Neural crest cell (in vitro differentiated cells): Measurements from ENCODE around the gene FAT2. TPM values are rescaled to one million over a fixed set of nuclear protein-coding genes. Genes with fewer than 3 reads are reported as not detected.

Experiments used
- DNase-seq: peaks from one replicate; pipeline ENCODE4 v3.0.0; 2021; ENCODE audit warnings: low read depth, mixed read lengths, low spot score
- H3K27ac Mint-ChIP-seq: one replicate; pipeline ENCODE4 v1.8.0; 2021; ENCODE audit warnings: mild to moderate bottlenecking, mixed read lengths; ENCODE audit not compliant: unreplicated experiment
- H3K27me3 Mint-ChIP-seq: 2 replicates; pipeline ENCODE4 v1.8.0; 2021; ENCODE audit warnings: low read depth, mild to moderate bottlenecking, mixed read lengths
- H3K36me3 Mint-ChIP-seq: 2 replicates; pipeline ENCODE4 v1.8.0; 2021; ENCODE audit warnings: low read depth, mild to moderate bottlenecking, mixed read lengths
- H3K4me1 Mint-ChIP-seq: 2 replicates; pipeline ENCODE4 v1.8.0; 2021; ENCODE audit warnings: mixed read lengths
- H3K4me3 Mint-ChIP-seq: one replicate; pipeline ENCODE4 v1.8.0; 2021; ENCODE audit warnings: mild to moderate bottlenecking, mixed read lengths
- H3K9me3 Mint-ChIP-seq: 2 replicates; pipeline ENCODE4 v1.8.0; 2021; ENCODE audit warnings: mixed read lengths
- total RNA-seq: library from RNA; stranded (reverse); gene quantifications from 2 replicates; pipeline ENCODE4 v1.2.1, GENCODE V29; 2021
- TF ChIP-seq, protein P1 (sequence below): fragments of 200-600 bp; sonication (generic); conservative IDR thresholded peaks from 2 replicates; pipeline ENCODE4 v1.5.0; 2021; ENCODE audit warnings: antibody characterized with exemption, mild to moderate bottlenecking

The FAT2 gene
- total RNA-seq, 1 donor from 2014 or later: not detected

DNA sequence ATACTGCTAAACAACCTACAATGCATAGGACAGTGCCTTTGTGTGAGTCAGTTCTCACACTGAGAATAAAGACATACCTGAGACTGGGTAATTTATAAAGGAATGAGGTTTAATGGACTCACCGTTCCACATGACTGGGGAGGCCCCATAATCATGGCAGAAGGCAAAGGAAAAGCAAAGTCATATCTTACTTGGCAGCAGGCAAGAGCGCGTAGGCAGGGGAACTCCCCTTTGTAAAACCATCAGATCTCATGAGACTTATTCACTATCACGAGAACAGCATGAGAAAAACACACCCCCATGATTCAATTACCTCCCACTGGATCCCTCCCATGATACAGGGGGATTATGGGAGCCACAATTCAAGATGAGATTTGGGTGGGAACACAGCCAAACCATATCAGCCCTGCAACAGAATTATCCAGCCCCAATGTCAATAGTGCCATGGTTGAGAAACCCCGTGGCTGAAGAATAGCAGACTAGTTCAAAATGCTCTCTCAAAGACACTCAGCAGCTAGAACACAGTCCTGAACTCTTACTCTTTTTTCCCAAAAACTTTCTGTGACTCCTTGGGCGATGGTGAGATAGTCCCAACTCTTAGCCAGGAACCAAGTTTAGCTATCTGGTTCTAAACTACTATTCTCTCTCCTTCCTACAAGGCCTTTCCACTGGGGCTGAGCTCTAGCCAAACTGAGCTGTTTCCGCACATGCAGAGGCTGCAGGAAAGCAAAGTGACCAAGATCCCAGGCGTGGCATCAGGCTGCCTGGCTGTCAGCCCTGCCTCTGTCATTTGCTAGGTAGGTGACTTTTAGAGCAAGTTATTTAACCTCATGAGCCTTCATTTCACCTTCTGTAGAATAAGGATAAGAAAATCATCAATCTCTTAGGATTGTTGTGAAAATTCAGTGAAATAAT lies 21.7 kb downstream of the FAT2 start:
- Mint-ChIP-seq H3K27me3 (peaks cover 3% of the 10 kb centered on the region), H3K27ac (peak overlapping the region; percentile 45), H3K4me3 (no peak overlapping the region), H3K4me1 (no peaks in the 10 kb centered on the region), H3K36me3 (no peaks in the 10 kb centered on the region), H3K9me3 (peaks cover 3% of the 10 kb centered on the region)
- DNase-seq: no peak
- TF ChIP-seq, protein P1, sequence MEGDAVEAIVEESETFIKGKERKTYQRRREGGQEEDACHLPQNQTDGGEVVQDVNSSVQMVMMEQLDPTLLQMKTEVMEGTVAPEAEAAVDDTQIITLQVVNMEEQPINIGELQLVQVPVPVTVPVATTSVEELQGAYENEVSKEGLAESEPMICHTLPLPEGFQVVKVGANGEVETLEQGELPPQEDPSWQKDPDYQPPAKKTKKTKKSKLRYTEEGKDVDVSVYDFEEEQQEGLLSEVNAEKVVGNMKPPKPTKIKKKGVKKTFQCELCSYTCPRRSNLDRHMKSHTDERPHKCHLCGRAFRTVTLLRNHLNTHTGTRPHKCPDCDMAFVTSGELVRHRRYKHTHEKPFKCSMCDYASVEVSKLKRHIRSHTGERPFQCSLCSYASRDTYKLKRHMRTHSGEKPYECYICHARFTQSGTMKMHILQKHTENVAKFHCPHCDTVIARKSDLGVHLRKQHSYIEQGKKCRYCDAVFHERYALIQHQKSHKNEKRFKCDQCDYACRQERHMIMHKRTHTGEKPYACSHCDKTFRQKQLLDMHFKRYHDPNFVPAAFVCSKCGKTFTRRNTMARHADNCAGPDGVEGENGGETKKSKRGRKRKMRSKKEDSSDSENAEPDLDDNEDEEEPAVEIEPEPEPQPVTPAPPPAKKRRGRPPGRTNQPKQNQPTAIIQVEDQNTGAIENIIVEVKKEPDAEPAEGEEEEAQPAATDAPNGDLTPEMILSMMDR: no peak

DNA sequence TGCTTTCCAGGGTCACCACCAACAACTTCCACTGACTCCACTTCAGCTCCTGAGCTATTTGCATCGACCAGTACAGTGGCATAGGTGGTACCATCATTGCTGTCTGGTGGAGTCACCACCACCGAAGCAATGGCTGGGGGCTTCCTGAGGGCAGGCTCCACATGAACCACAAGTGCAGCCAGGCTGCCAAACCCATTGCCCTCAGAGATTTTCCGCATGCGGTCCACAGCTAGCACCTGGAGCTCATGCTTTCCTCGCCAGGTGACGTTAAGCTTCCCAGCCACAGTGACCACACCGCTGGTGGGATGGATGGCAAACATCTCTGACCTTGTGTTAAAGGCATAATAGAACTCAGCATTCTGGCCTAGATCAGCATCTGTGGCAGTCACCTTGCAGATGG lies 23.1 kb downstream of the FAT2 start:
- Mint-ChIP-seq H3K27ac (no peak overlapping the region), H3K36me3 (no peaks in the 10 kb centered on the region), H3K27me3 (peaks cover 3% of the 10 kb centered on the region), H3K9me3 (peaks cover 3% of the 10 kb centered on the region), H3K4me1 (no peaks in the 10 kb centered on the region), H3K4me3 (no peak overlapping the region)
- no peak for DNase-seq
- TF ChIP-seq, protein P1: no peak

DNA sequence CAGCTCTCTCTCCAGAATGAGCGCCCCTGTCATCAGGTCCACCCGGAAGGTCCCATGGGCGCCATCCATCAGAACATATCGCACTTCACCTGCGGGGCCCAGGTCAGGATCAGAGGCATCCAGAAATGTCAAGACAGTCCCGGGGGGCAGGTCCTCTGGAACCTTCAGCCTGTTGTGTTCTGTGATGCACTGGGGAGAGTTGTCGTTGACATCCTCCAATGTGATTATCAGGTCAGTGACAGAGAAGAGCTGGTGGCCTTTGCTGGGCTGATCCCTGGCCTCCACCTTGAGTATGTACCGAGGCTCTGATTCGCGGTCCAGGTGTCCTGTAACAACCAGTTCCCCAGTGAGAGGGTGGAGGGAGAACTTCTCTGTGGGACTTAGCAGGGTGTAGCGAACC lies 25.2 kb downstream of the FAT2 start:
- Mint-ChIP-seq H3K4me1 (peaks cover 6% of the 10 kb centered on the region), H3K27ac (no peak overlapping the region), H3K9me3 (peaks cover 3% of the 10 kb centered on the region), H3K27me3 (peaks cover 3% of the 10 kb centered on the region), H3K36me3 (no peaks in the 10 kb centered on the region), H3K4me3 (no peak overlapping the region)
- TF ChIP-seq, protein P1: no peak
- no peak for DNase-seq

DNA sequence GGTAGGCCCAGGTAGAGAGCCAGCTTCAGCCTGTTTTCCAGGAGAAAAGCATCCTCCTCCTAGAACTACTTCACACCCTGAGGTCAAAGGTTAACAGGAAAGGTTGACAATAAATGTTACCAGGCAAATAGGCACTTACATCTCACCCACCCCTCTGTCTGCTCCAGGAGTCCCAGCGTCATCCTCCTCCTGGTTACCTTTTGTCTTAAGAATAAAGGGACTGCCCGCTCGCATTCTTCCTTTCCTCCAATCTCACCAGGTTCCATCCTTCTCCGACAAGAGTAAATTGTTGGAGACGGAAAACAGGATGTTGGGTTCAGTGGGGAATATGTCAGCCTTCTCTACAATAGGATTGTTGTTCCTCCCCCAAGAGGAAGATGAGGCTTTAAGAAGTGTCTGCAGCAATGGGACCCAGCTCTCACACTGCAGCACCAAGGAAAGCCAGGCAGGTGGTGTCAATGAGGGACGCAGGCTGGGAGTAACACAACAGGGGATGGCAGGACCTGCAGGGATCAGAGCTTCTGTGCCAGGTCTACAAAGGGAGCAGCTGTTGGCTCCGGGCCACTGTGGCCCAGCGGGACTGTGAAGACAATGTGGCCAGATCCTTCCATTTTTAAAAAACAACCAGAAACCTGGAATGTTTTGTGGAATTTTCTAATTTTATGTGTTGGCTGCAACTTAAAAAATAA lies 29.0 kb downstream of the FAT2 start:
- Mint-ChIP-seq H3K27me3 (no peaks in the 10 kb centered on the region), H3K4me1 (peaks cover 6% of the 10 kb centered on the region), H3K4me3 (no peak overlapping the region), H3K36me3 (no peaks in the 10 kb centered on the region), H3K9me3 (peaks cover 2% of the 10 kb centered on the region), H3K27ac (no peak overlapping the region)
- TF ChIP-seq, protein P1: no peak
- no peak for DNase-seq

DNA sequence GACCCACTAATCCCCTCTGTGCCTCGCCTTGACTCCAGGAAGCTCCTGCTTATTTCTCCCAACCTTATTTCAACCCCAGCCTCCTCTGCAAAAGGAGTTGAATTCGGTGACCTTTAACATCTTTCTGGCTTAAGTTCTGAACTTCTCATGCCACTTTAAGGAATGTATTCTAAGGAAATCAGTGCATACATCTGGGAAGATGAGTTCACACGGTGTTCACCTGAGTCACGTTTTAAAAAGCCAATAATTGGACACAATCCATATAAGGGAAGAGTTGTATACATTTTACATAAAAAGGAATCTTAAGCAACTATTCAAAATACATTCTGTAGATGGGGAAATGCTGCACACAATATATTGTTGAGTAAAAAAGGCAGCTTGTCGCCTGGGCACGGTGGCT lies 33.2 kb downstream of the FAT2 start:
- no peak overlapping the region for H3K4me3 Mint-ChIP-seq
- no peaks in the 10 kb centered on the region for H3K27me3 Mint-ChIP-seq
- H3K9me3 Mint-ChIP-seq: no peaks in the 10 kb centered on the region
- no peak for DNase-seq
- H3K36me3 Mint-ChIP-seq: no peaks in the 10 kb centered on the region
- TF ChIP-seq, protein P1: no peak
- no peak overlapping the region for H3K27ac Mint-ChIP-seq
- peaks cover 6% of the 10 kb centered on the region for H3K4me1 Mint-ChIP-seq
